Liver (tissue), 10 donors: Measurements from ENCODE around the gene CRELD2. TPM values are rescaled to one million over a fixed set of nuclear protein-coding genes. Genes with fewer than 3 reads are reported as not detected.

ENCODE experiments used
- DNase-seq: peaks from one replicate; pipeline ENCODE4 v3.0.0-alpha.2; 2017; ENCODE audit warnings: low spot score
- H3K27ac ChIP-seq, 2 donors: one replicate each; pipeline ENCODE4 v1.7.0; 2013; ENCODE audit warnings: inconsistent platforms in 2 of 2, low read length in 2 of 2, control low read depth in 1 of 2, low read depth in 1 of 2, mild to moderate bottlenecking in 1 of 2
- H3K27me3 ChIP-seq, 4 donors: one replicate each; pipeline versions ENCODE4 v1.6.1 to v1.7.0; 2013; ENCODE audit warnings: low read length in 3 of 4, inconsistent platforms in 1 of 4, mild to moderate bottlenecking in 1 of 4, moderate library complexity in 1 of 4; ENCODE audit not compliant: control insufficient read depth in 4 of 4, insufficient read depth in 4 of 4
- H3K36me3 ChIP-seq, 4 donors: one replicate each; pipeline versions ENCODE4 v1.6.1 to v1.7.0; 2013; ENCODE audit warnings: low read length in 3 of 4, mild to moderate bottlenecking in 3 of 4, low read depth in 1 of 4, moderate library complexity in 1 of 4; ENCODE audit not compliant: control insufficient read depth in 4 of 4, insufficient read depth in 3 of 4
- H3K4me1 ChIP-seq, 4 donors: one replicate each; pipeline versions ENCODE4 v1.6.1 to v1.7.0; 2013; ENCODE audit warnings: low read length in 3 of 4, mild to moderate bottlenecking in 3 of 4, moderate library complexity in 1 of 4; ENCODE audit not compliant: control insufficient read depth in 4 of 4, insufficient read depth in 4 of 4
- H3K4me3 ChIP-seq, 3 donors: one replicate each; pipeline versions ENCODE4 v1.6.1 to v1.7.0; 2013; ENCODE audit warnings: low read length in 3 of 3, control low read depth in 1 of 3, low read depth in 1 of 3, mild to moderate bottlenecking in 1 of 3
- H3K9ac ChIP-seq, 2 donors: one replicate each; pipeline ENCODE4 v1.7.0; 2013; ENCODE audit warnings: low read length in 2 of 2, mild to moderate bottlenecking in 2 of 2, moderate library complexity in 2 of 2, control low read depth in 1 of 2, low read depth in 1 of 2
- H3K9me3 ChIP-seq, 4 donors: one replicate each; pipeline versions ENCODE4 v1.6.1 to v1.7.0; 2013; ENCODE audit warnings: low read length in 3 of 4; ENCODE audit not compliant: control insufficient read depth in 4 of 4
- ATF3 ChIP-seq: IDR thresholded peaks from 2 replicates; pipeline ENCODE4 v1.6.1; 2016; ENCODE audit warnings: antibody characterized with exemption
- EGR1 ChIP-seq, 2 donors: IDR thresholded peaks; 2 replicates each; pipeline ENCODE4 v1.6.1; 2016 to 2018; ENCODE audit warnings: antibody characterized with exemption in 2 of 2, low read depth in 2 of 2
- FOXA1 ChIP-seq: IDR thresholded peaks from 2 replicates; pipeline ENCODE4 v1.6.1; 2016; ENCODE audit warnings: antibody characterized with exemption
- GABPA ChIP-seq, 2 donors: IDR thresholded peaks in 1 of 2; conservative IDR thresholded peaks in 1 of 2; 2 replicates each; pipeline ENCODE4 v1.6.1; 2016; ENCODE audit warnings: antibody characterized with exemption in 2 of 2, mild to moderate bottlenecking in 1 of 2, moderate library complexity in 1 of 2
- HNF4A ChIP-seq, 2 donors: conservative IDR thresholded peaks; 2 replicates each; pipeline ENCODE4 v1.6.1; 2016; ENCODE audit warnings: antibody characterized with exemption in 2 of 2, mild to moderate bottlenecking in 2 of 2
- JUND ChIP-seq, 2 donors: IDR thresholded peaks; 2 replicates each; pipeline ENCODE4 v1.6.1; 2016; ENCODE audit warnings: antibody characterized with exemption in 2 of 2
- NR2F2 ChIP-seq: IDR thresholded peaks from 2 replicates; pipeline ENCODE4 v1.6.1; 2016; ENCODE audit warnings: antibody characterized with exemption
- RXRA ChIP-seq, 2 donors: IDR thresholded peaks; 2 replicates each; pipeline ENCODE4 v1.6.1; 2017 to 2018; ENCODE audit warnings: antibody characterized with exemption in 2 of 2, mild to moderate bottlenecking in 1 of 2
- TAF1 ChIP-seq: conservative IDR thresholded peaks from 2 replicates; pipeline ENCODE4 v1.6.1; 2016; ENCODE audit warnings: antibody characterized with exemption, mild to moderate bottlenecking
- YY1 ChIP-seq: IDR thresholded peaks from 2 replicates; pipeline ENCODE4 v1.6.1; 2016; ENCODE audit warnings: antibody characterized with exemption, mild to moderate bottlenecking
- WGBS: extraction: QIAGEN DNeasy Blood & Tissue Kit; methylation state at CpG from one replicate; pipeline ENCODE4 v1.1.7; 2013; 5-methylcytosine and 5-hydroxymethylcytosine counted together
- polyA plus RNA-seq, 2 donors: library from polyadenylated mRNA; stranded (reverse) in 1 of 2; unstranded in 1 of 2; fragments of 200-250 nt in 1 of 2; fragments of >200 nt in 1 of 2; fragmentation: Nextera tagmentation in 1 of 2; extraction: Ambion mirVana in 1 of 2; gene quantifications; one replicate each; pipeline versions ENCODE4 v1.2.1 to v1.2.3, GENCODE V29; 2013 to 2015
- small RNA-seq: library from RNA; depleted of rRNA; stranded (forward); fragments of <200 nt; gene quantifications from one replicate; pipeline ENCODE3, GENCODE V24; 2014
- total RNA-seq, 2 donors: library from RNA; depleted of rRNA; stranded (reverse); fragments of >200 nt; gene quantifications; one replicate each; pipeline ENCODE4 v1.2.3, GENCODE V29; 2014
- TF ChIP-seq, protein P1 (sequence below): IDR thresholded peaks from 2 replicates; pipeline ENCODE4 v1.6.1; 2016; ENCODE audit warnings: antibody characterized with exemption
- TF ChIP-seq, protein P2 (sequence below): fragments of 150-350 bp; IDR thresholded peaks from 2 replicates; pipeline ENCODE4 v1.5.1; 2017; ENCODE audit warnings: improper control_type of control experiment, low read depth, low read length; ENCODE audit not compliant: missing input control
- donor health status: healthy.
- donor health status: healthy.
- donor health status: healthy.
- donor health status: healthy.
- donor health status: healthy.

Gene CRELD2
- total and polyA plus RNA-seq, 4 donors: 17.2 to 98.1 (median 57.1) TPM

- H3K9ac ChIP-seq: no peak overlapping the region
- peak; percentile 33 for DNase-seq
- H3K27ac ChIP-seq: no peak overlapping the region
- no peaks in the 10 kb centered on the region for H3K27me3 ChIP-seq
- no peaks in the 10 kb centered on the region for H3K9me3 ChIP-seq
- H3K4me1 ChIP-seq: peaks cover 0 to 8% (median 4%) of the 10 kb centered on the region in 4 donors
- H3K36me3 ChIP-seq: no peaks in the 10 kb centered on the region
- H3K4me3 ChIP-seq: no peak overlapping the region
- WGBS: 53% methylated on average over 17 of the region's 17 CpGs
- TF ChIP-seq TAF1 (no peak), JUND (IDR thresholded peaks at IDR 0.05) (no peak), GABPA (IDR thresholded peaks at IDR 0.05 in 1 of 2, conservative IDR thresholded peaks at IDR 0.05 in 1 of 2) (no peak), FOXA1 (no peak), ATF3 (no peak), YY1 (no peak), RXRA (IDR thresholded peaks at IDR 0.05) (no peak)
- TF ChIP-seq, protein P1, sequence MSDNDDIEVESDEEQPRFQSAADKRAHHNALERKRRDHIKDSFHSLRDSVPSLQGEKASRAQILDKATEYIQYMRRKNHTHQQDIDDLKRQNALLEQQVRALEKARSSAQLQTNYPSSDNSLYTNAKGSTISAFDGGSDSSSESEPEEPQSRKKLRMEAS: no peak
Measured at GRCh38 chr22:49975543-49976389, 57.3 kb downstream of the CRELD2 start.

DNA sequence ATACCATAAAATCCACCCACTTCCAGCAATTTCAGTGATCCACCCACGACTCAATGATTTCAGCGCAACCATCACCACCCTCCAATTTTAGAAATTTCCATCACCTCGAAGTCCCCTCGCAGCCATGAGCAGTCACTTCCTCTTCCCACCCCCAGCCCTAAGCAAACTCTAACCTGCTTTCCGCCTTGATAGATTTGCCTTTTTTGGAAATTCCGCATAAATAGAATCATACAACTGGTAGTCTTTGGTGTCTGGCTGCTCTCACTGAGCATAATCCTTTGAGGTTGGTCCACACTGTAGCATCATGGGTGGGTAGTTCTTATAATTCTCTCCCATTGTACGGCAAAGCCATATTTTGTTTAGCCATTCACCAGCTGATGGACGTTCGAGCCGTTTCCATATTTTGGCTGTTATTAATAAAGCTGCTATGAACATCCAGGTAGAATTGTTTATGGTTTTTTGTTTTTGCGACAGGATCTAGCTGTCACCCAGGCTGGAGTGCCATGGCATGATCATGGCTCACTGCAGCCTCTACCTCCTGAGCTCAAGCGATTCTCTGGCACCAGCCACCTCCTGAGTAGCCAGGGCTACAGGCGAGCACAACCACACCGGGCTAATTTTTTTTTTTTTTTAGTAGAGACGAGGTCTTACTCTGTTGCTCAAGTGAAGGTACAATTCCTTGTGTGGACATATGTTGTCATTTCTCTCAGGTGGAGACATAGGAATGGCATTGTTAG lies 58.2 kb downstream of the CRELD2 start:
- H3K9me3 ChIP-seq: no peaks in the 10 kb centered on the region
- 75% methylated on average over 15 of the region's 15 CpGs for WGBS
- H3K4me1 ChIP-seq: peaks cover 0 to 6% (median 2%) of the 10 kb centered on the region in 4 donors
- DNase-seq: no peak
- no peaks in the 10 kb centered on the region for H3K36me3 ChIP-seq
- no peaks in the 10 kb centered on the region for H3K27me3 ChIP-seq
- no peak overlapping the region for H3K9ac ChIP-seq
- H3K4me3 ChIP-seq: no peak overlapping the region
- TF ChIP-seq TAF1 (no peak), HNF4A (conservative IDR thresholded peaks at IDR 0.05) (no peak), NR2F2 (no peak), EGR1 (IDR thresholded peaks at IDR 0.05; ENCODE audit: low read depth in 2 of 2) (no peak), ATF3 (no peak)
- TF ChIP-seq, protein P1: no peak
- TF ChIP-seq, protein P2, sequence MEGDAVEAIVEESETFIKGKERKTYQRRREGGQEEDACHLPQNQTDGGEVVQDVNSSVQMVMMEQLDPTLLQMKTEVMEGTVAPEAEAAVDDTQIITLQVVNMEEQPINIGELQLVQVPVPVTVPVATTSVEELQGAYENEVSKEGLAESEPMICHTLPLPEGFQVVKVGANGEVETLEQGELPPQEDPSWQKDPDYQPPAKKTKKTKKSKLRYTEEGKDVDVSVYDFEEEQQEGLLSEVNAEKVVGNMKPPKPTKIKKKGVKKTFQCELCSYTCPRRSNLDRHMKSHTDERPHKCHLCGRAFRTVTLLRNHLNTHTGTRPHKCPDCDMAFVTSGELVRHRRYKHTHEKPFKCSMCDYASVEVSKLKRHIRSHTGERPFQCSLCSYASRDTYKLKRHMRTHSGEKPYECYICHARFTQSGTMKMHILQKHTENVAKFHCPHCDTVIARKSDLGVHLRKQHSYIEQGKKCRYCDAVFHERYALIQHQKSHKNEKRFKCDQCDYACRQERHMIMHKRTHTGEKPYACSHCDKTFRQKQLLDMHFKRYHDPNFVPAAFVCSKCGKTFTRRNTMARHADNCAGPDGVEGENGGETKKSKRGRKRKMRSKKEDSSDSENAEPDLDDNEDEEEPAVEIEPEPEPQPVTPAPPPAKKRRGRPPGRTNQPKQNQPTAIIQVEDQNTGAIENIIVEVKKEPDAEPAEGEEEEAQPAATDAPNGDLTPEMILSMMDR: no peak
- no peak overlapping the region for H3K27ac ChIP-seq

Small RNA genes lying within 50 kb of the gene (small RNA-seq; reads per million reads assigned to genes)
- gene MIR6821: not detected

Other genes with a start within 250 kb of the CRELD2 start
- 10 to 100 TPM; 15.7 to 20.7 TPM for gene BRD1, start 90.8 kb upstream of the CRELD2 start, total RNA-seq
- 1 to 10 TPM; 3.3 to 7.5 TPM for gene BRD1, start 90.8 kb upstream of the CRELD2 start, polyA plus RNA-seq
- 10 to 100 TPM in 1 of 2 donors, 1 to 10 TPM in 1; 6.5 to 10.3 TPM for gene ZBED4, start 64.8 kb upstream of the CRELD2 start, total RNA-seq
- gene ZBED4, start 64.8 kb upstream of the CRELD2 start, polyA plus RNA-seq: 1 to 10 TPM; 2.1 to 3.0 TPM
- gene ALG12, start 196 bp upstream of the CRELD2 start, total RNA-seq: 10 to 100 TPM; 10.4 to 20.2 TPM
- gene ALG12, start 196 bp upstream of the CRELD2 start, polyA plus RNA-seq: 10 to 100 TPM; 12.5 to 15.6 TPM
- gene PIM3, start 42.1 kb downstream of the CRELD2 start, total RNA-seq: 10 to 100 TPM; 14.5 to 33.8 TPM
- 10 to 100 TPM; 22.3 to 44.0 TPM for gene PIM3, start 42.1 kb downstream of the CRELD2 start, polyA plus RNA-seq
- under 1 TPM in 1 of 2 donors, not detected in 1; under 0.01 TPM for gene IL17REL, start 94.1 kb downstream of the CRELD2 start, total RNA-seq
- gene IL17REL, start 94.1 kb downstream of the CRELD2 start, polyA plus RNA-seq: not detected
- not detected for gene TTLL8, start 139.7 kb downstream of the CRELD2 start, total RNA-seq
- gene TTLL8, start 139.7 kb downstream of the CRELD2 start, polyA plus RNA-seq: not detected
- gene MLC1, start 166.8 kb downstream of the CRELD2 start, total RNA-seq: 1 to 10 TPM in 1 of 2 donors, under 1 TPM in 1; 0.33 to 9.4 TPM
- under 1 TPM in 1 of 2 donors, not detected in 1; 0.13 TPM for gene MLC1, start 166.8 kb downstream of the CRELD2 start, polyA plus RNA-seq
- gene MOV10L1, start 171.4 kb downstream of the CRELD2 start, total RNA-seq: under 1 TPM; 0.17 to 0.47 TPM
- under 1 TPM; 0.07 to 0.18 TPM for gene MOV10L1, start 171.4 kb downstream of the CRELD2 start, polyA plus RNA-seq